ENCODE measurements around the gene FRMD1. TPM values are rescaled to one million over a fixed set of nuclear protein-coding genes. Genes with fewer than 3 reads are reported as not detected.

Gene FRMD1
- total and polyA plus RNA-seq, 2 of the 8 experiments (the other 6 are each of a cell fraction or from before 2014, with no cell fraction given) = 0.36 TPM; not detected in 1

- no peak overlapping the region for H2BK20ac ChIP-seq (ENCODE audit: low read length)
- ChIA-PET CTCF (ENCODE audit: partially characterized antibody) (interaction anchor here (0.6 to 6.2 kb wide), 10 partner anchors 9 to 76 kb away, joined by 3 to 73 read pairs (median 8); no protein-coding TSS in a partner anchor), POLR2A (ENCODE audit: partially characterized antibody) (interaction anchor here (0.9 kb wide), 1 partner anchor 71 kb away, joined by 3 read pairs; no protein-coding TSS in a partner anchor)
- H4K5ac ChIP-seq (ENCODE audit: insufficient read length, low read depth, low read length) = no peak overlapping the region
- H2BK12ac ChIP-seq (ENCODE audit: low read depth, low read length) = no peak overlapping the region
- H4K20me1 ChIP-seq (replicated peaks in 1 of 2; ENCODE audit: control insufficient read depth in 1 of 2, insufficient read depth in 2 of 2, low read length in 2 of 2) = no peaks in the 10 kb centered on the region
- no peaks in the 10 kb centered on the region for H3K36me3 ChIP-seq (ENCODE audit: control insufficient read depth in 2 of 4, insufficient read depth in 4 of 4, low read length in 3 of 4)
- no peak overlapping the region for H3K4me3 ChIP-seq (ENCODE audit: extremely low read depth in 1 of 4, insufficient read depth in 2 of 4, low read depth in 3 of 4, low read length in 4 of 4)
- H3K23ac ChIP-seq (ENCODE audit: insufficient read length) = no peak overlapping the region
- H3K4me1 ChIP-seq (replicated peaks in 1 of 4; ENCODE audit: control insufficient read depth in 3 of 4, insufficient read depth in 4 of 4, low read length in 3 of 4) = no peaks in the 10 kb centered on the region
- peak overlapping the region; percentile 18; the same call in 1 of the 2 replicates for H4K8ac ChIP-seq (ENCODE audit: extremely low read depth, insufficient read depth, low read length)
- H3K14ac ChIP-seq (ENCODE audit: insufficient read length) = no peak overlapping the region
- H3K9ac ChIP-seq (replicated peaks in 1 of 4; ENCODE audit: extremely low read depth in 1 of 4, low read depth in 3 of 4, low read length in 3 of 4) = no peak overlapping the region
- no peak overlapping the region for H3K4me2 ChIP-seq (ENCODE audit: insufficient read depth in 1 of 2, low read depth in 2 of 2, low read length in 2 of 2)
- no peak overlapping the region for H3K4ac ChIP-seq (replicated peaks; ENCODE audit: insufficient read length, low read depth, low read length)
- DNase-seq (ENCODE audit: low read depth in 1 of 2, low spot score in 2 of 2) (no peak), FAIRE-seq (no peak)
- 90% methylated on average over 29 of the region's 31 CpGs; no CpG with 5 or more reads in 1 of the 2 experiments for WGBS, 2 experiments (ENCODE audit: extremely low coverage in 1 of 2, insufficient coverage in 1 of 2, insufficient read length in 1 of 2, insufficient replicate concordance in 2 of 2, low coverage in 1 of 2, low lambda C conversion rate in 2 of 2, missing lambda C conversion rate in 1 of 2)
- no peak overlapping the region for H2BK120ac ChIP-seq (replicated peaks; ENCODE audit: low read depth, low read length)
- H3K27me3 ChIP-seq (replicated peaks in 1 of 4; ENCODE audit: control insufficient read depth in 3 of 4, extremely low read depth in 1 of 4, insufficient read depth in 3 of 4, low read length in 3 of 4) = no peaks in the 10 kb centered on the region
- H4K91ac ChIP-seq (replicated peaks; ENCODE audit: insufficient read length, low read length) = no peak overlapping the region
- no peak overlapping the region for H2AK5ac ChIP-seq (ENCODE audit: low read depth, low read length)
- no peaks in the 10 kb centered on the region for H3K79me1 ChIP-seq (ENCODE audit: low read depth, low read length)
- H2AFZ ChIP-seq (ENCODE audit: low read length) = no peak overlapping the region
- H2BK5ac ChIP-seq (ENCODE audit: low read depth, low read length) = no peak overlapping the region
- H3K56ac ChIP-seq (replicated peaks; ENCODE audit: insufficient read length, low read depth, low read length) = no peak overlapping the region
- H3K23me2 ChIP-seq (ENCODE audit: low read depth, low read length) = no peaks in the 10 kb centered on the region
- no peak overlapping the region for H2BK15ac ChIP-seq (ENCODE audit: low read length)
- H3K79me2 ChIP-seq (ENCODE audit: control insufficient read depth in 1 of 2, insufficient read depth in 2 of 2, low read length in 2 of 2) = no peaks in the 10 kb centered on the region
- no peaks in the 10 kb centered on the region for H3K9me3 ChIP-seq (ENCODE audit: insufficient read depth in 2 of 2, low read depth in 1 of 2, low read length in 1 of 2)
- no peak overlapping the region for H3K27ac ChIP-seq (ENCODE audit: low read depth, low read length)
- no peak overlapping the region for H3K18ac ChIP-seq (ENCODE audit: extremely low read depth, low read length)
- TF ChIP-seq CBX5 (IDR thresholded peaks at IDR 0.05; ENCODE audit: low read depth, low read length) (no peak), NRF1 (IDR thresholded peaks at IDR 0.05; ENCODE audit: low read depth, low read length) (no peak), BRCA1 (IDR thresholded peaks at IDR 0.05; ENCODE audit: low read depth, low read length) (no peak), FOSL1 (IDR thresholded peaks at IDR 0.05; ENCODE audit: insufficient read depth, low read depth, low read length) (no peak), SRF (IDR thresholded peaks at IDR 0.05; ENCODE audit: low read depth, low read length) (no peak), TAF7 (optimal IDR thresholded peaks at IDR 0.05; ENCODE audit: borderline replicate concordance, low read depth, low read length) (no peak), RAD21 (IDR thresholded peaks at IDR 0.05 in 1 of 2, conservative IDR thresholded peaks at IDR 0.05 in 1 of 2; ENCODE audit: low read depth in 2 of 2, low read length in 2 of 2) (no peak), SP1 (IDR thresholded peaks at IDR 0.05; ENCODE audit: low read depth, low read length) (no peak), TEAD4 (IDR thresholded peaks at IDR 0.05; ENCODE audit: low read depth, low read length) (no peak), KDM5A (IDR thresholded peaks at IDR 0.05; ENCODE audit: low read length) (no peak), JUN (IDR thresholded peaks at IDR 0.05; ENCODE audit: low read depth, low read length) (no peak), EP300 (IDR thresholded peaks at IDR 0.05; ENCODE audit: borderline replicate concordance in 1 of 2, low read depth in 2 of 2, low read length in 2 of 2) (no peak)
Measured at GRCh38 chr6:168062346-168063289, 16.4 kb downstream of the FRMD1 start.
